HG02981 (cell line): ENCODE data around the gene TRAPPC11.

Experiments
- ATAC-seq: cut with Tn5 transposase; IDR thresholded peaks from one replicate; pipeline ENCODE4 v1.9.1; 2021; ENCODE audit warnings: mild to moderate bottlenecking, moderate library complexity; ENCODE audit not compliant: unreplicated experiment

Gene TRAPPC11

GRCh38 chr4:183755596-183755995, 96.5 kb downstream of the TRAPPC11 start:
- ATAC-seq, result no peak

- no peak for ATAC-seq
Measured at GRCh38 chr4:183757060-183757459, 98.0 kb downstream of the TRAPPC11 start.

- no peak for ATAC-seq
Measured at GRCh38 chr4:183758061-183758757, 99.1 kb downstream of the TRAPPC11 start.

GRCh38 chr4:183758758-183759447, 99.8 kb downstream of the TRAPPC11 start:
- no peak for ATAC-seq

GRCh38 chr4:183760326-183760725, 101.2 kb downstream of the TRAPPC11 start:
- ATAC-seq, result no peak
